Stimulated activated CD8-positive, alpha-beta memory T cell treated with anti-CD3 and anti-CD28 coated beads, Interleukin-12 subunit alpha, Interleukin-12 subunit beta, amount 100 ng/mL, for 24 hours (primary cell): ENCODE data around the gene SPTLC3.

Source experiments
- DNase-seq: peaks from one replicate; pipeline ENCODE4 v3.0.0-alpha.2; 2020; ENCODE audit errors: extremely low read depth

Gene SPTLC3

GRCh38 chr20:13031751-13032150, 23.0 kb downstream of the SPTLC3 start:
- no peak for DNase-seq

- no peak for DNase-seq
Measured at GRCh38 chr20:13034115-13034514, 25.3 kb downstream of the SPTLC3 start.

- no peak for DNase-seq
Measured at GRCh38 chr20:13034936-13035335, 26.2 kb downstream of the SPTLC3 start.

DNA sequence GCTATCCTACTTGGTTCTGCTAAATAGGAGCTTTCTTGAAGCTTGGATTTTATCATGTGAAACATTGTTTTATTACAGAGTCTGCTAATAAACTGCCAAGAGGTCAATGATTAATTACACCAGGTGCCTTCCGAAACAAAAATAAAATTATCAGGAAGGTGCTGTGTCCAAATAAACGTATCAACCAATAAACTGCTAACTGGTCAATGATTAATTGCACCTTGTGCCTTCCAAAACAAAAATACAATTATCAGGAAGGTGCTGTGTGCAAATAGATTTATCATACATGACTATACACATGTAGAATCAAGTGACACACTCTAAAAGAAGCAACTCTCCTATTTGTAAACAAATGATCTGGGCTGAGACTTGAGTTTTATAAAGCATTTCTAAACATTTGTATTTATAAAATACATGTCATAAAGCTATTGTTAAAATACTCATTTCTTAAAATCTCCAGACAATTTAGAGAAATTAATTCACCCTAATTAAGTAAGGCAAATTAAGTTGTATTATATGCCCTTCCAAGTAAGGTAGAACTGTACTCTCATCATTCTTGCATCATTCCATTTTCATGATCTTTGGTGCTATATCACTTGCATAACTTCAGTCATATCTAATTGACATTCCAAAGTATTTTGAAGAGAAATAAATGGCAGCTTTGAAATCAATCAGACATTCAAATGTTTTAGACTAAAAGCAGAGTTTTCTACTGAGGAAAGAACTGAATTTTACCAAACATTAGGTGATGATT, 26.8 kb downstream of the SPTLC3 start:
- no peak for DNase-seq

DNA sequence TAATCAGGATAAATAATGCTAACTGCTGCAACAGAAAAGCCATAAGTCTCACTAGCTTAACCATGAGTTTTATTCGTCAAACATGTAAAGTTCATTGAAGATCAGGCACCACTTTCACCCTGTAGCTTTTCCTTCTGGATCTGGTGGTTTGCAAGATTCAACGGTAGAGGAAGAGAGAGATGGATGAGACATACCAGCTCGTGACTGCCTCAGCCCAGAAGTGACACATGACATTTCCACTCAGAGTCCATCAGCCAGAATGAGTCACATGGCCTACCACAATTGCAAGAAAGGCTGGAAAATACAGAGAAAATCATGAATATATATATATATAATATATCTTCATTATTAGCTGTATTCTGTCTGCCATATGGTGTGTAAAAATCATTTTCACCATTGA, 29.0 kb downstream of the SPTLC3 start:
- DNase-seq, result no peak

GRCh38 chr20:13041574-13042457, 33.0 kb downstream of the SPTLC3 start:
- no peak for DNase-seq

- no peak for DNase-seq
Measured at GRCh38 chr20:13042458-13042794, 33.7 kb downstream of the SPTLC3 start.

DNA sequence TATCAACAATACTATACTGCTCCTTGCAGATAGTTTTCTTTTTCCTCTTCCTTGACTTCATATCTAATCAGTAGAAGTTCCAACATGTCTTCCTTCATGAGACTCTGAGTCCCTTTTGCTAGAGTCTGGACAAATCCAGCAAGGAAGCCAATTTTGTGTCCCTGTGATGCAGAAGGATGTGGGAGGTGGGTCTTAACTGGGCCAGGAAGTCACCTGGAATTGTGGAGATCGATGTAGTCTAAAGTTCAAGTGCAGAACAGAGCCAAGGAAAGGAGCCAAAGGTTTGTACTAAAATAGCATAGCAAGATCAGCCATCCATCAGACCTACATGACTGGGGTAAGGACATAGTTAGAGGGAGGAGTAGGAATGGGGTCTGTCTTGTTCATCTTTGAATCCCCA, 37.6 kb downstream of the SPTLC3 start:
- no peak for DNase-seq

DNA sequence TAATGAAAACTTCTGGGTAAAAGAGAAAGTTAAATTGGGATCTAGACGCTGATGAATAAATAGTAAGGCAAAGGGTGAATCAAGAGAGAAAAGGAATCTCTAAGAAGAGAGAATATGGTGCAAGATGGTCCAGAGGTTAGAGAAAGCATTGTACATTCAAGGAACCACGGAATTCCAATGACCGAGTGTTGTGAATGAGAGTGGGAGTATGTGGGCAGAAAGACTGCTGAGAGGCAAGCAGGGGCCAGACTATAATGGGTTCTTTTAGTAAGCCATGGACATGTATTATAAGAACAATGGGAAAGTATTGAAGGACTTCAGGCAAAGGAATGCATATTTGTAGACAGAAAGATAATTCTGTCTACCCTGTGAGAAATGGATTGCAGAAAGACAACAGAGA, 45.2 kb downstream of the SPTLC3 start:
- no peak for DNase-seq

DNA sequence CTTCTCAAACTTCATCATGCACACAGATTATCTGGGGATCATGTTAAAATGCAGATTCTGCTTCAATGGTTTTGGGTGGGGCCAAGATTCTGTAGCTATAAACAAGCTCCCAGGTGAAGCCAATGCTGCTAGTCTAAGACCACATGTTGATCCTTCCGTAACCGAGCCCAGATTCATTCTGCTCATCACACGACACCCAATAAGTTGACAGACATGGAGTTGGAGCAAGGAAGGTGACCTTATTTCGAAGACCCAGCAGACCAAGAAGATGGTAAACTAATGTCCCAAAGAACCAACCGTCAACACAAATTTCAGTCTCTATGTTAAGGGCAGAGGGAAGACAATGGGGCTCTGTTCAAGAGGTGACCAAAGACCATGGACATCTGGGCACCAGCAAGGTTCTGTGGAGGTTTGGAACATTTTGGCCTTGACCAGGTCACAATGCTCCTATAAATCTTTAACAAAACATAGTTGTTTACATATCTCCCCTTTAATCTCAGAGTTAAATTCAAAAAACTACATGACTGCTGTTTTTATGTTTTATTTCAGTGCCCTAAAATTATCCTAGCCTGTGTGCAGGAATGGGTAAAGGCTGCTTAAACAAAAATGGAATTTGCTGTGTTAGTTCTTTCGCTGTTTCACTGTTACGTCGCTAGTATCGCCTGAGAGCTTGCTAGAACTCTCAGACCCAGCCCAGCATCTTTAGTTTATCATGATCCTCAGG, 50.1 kb downstream of the SPTLC3 start:
- no peak for DNase-seq

GRCh38 chr20:13059398-13060136, 50.8 kb downstream of the SPTLC3 start:
- no peak for DNase-seq

- no peak for DNase-seq
Measured at GRCh38 chr20:13060327-13060726, 51.6 kb downstream of the SPTLC3 start.

DNA sequence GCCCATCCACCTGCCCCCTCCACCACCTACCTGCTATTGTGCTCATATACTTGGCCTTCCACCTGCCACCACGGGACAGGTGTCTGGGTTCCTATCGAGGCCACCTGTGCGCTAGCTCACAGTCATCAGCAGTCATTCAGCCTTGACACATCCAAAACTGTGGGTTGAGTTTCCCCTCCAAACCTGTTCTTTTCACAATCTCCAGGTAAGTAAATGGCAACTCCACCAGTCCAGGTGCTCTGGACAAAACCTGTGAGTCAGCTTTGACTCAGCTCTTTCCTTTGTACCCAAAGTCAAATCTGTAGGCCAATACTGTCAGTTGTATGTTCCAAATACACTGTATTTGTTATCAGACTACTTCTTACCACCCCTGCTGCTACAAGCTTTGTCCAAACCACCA, 52.6 kb downstream of the SPTLC3 start:
- DNase-seq, result no peak

DNA sequence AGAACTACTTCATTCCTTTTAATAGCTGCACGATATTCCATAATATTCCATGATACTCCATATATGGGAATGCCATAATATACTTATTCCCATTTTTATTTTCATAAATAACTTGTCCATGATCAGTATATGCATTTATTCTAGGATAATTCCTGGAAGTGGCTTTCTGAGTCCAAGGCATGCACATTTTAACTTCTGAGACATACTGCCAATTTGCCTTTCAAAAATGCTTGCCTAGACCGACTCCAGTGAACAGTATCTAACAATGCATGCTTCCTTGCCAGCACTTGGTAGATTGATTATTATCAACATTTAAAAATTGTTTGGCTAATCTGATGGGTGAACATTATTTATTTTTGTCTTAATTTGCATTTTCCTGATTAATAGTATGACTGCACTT, 54.0 kb downstream of the SPTLC3 start:
- no peak for DNase-seq

- no peak for DNase-seq
Measured at GRCh38 chr20:13068336-13068735, 59.6 kb downstream of the SPTLC3 start.

- DNase-seq, result no peak
Measured at GRCh38 chr20:13081877-13082276, 73.1 kb downstream of the SPTLC3 start.

DNA sequence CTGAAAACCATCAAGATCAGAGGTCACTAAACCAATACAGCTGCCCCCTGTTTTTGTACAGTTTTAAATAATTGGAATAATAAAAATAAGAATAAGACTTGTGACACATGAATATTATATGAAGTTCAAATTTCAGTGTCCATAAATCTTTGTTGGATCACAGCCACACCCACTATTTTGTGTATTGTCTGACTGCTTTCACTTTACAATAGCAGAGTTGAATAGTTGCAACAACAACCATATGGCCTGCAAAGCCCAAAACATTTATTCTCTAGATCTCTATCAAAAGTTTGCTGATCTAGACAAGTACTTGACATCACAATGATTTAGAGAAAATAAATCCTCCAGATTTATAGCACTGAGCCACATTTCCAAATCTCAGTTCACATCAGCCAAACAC, 73.6 kb downstream of the SPTLC3 start:
- DNase-seq, result no peak

DNA sequence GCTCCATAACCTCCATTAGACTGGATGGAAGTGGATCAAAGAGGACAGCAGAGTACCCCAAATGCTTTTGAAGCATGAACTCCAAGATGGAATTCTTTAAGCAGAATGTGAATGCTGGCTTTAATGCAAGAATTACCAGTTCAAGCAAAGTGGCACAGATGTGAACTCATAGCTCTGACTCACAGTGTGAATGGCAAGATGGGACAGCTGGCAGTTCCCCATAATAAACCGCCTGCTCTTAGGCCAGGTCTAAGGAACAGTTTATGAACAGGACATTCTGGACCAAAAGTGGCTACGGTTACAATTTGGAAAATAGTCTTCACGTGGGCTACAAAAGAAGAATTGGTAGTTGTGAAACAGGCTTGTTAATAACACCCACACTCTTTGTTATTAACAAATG, 76.5 kb downstream of the SPTLC3 start:
- no peak for DNase-seq

- no peak for DNase-seq
Measured at GRCh38 chr20:13089950-13090469, 81.2 kb downstream of the SPTLC3 start.

DNA sequence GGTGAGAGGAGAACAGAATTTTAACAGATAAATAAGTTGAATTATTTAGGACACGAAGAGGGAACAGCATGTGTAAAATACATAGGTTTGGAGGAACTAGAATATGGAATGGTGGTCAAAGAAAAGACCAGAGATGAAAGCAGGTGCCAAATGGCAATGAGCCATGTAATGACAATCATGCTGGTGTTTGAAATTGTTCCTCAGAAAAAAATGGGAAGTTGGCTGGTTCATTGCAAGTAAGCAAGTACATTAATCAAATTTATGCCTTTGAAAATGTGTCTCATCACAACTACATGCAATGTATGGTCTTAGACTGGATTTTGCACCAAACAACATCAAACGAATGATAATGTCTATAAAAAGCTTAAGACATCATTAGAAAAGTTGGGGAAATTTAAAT, 83.3 kb downstream of the SPTLC3 start:
- no peak for DNase-seq

- DNase-seq, result no peak
Measured at GRCh38 chr20:13094976-13095375, 86.2 kb downstream of the SPTLC3 start.
